Measurements from ENCODE around the gene ECE1. TPM values are rescaled to one million over a fixed set of nuclear protein-coding genes. Genes with fewer than 3 reads are reported as not detected.
"Not testable (repeated sequence)": the region's sequence is repeated elsewhere in the genome, so short reads cannot be mapped to it uniquely, and the experiment has no call there.

The ECE1 gene
- total and polyA plus RNA-seq, 9 of the 15 experiments (the other 6 are each of a cell fraction or from before 2014, with no cell fraction given), result 0.56 to 34.8 (median 11.0) TPM

DNA sequence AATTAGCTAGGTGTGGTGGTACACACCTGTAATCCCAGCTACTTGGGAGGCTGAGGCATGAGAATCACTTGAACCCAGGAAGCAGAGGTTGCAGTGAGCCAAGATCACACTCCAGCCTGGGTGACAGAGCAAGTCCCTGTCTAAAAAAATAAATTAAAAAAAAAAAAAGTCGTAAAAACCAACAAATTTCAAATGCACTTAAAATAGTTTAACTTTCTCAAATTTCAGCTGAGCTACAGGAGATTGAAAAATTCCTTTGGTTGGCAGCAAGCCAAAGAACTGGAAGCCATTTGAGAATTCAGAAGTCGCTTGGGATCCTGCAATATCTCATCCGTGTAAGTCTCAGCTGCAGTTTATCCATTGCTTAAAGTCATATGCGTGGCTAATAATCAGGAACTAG, 119.4 kb downstream of the ECE1 start:
- Histone ChIP-seq H3K36me3 (ENCODE audit: control insufficient read depth, insufficient read depth, low read length) (peaks cover 34% of the 10 kb centered on the region; the same call in 1 of the 3 replicates), H4K20me1 (replicated peaks; ENCODE audit: control insufficient read depth, insufficient read depth, low read length) (peaks cover 12% of the 10 kb centered on the region), H3K79me2 (ENCODE audit: control insufficient read depth, insufficient read depth, low read length) (peaks cover 50% of the 10 kb centered on the region), H3K4me1 (replicated peaks in 1 of 2; ENCODE audit: control insufficient read depth in 2 of 2, insufficient read depth in 2 of 2, low read length in 2 of 2) (peaks cover 2 to 15% of the 10 kb centered on the region in 2 experiments; a peak in 4 of 5 replicates)
- BruUV-seq (replicated peaks); H3K27ac ChIP-seq (ENCODE audit: extremely low read depth, low read depth, low read length); CTCF ChIA-PET (ENCODE audit: low intra/inter-chr PET ratio); H3K9ac ChIP-seq (ENCODE audit: insufficient read depth in 1 of 2, low read depth in 2 of 2, low read length in 2 of 2); H3K4me3 ChIP-seq; H3K9me1 ChIP-seq (ENCODE audit: control insufficient read depth, insufficient read depth, low read length); in situ Hi-C loops (cut with MboI); FAIRE-seq; H3K27me3 ChIP-seq (ENCODE audit: control insufficient read depth in 2 of 2, insufficient read depth in 2 of 2, low read length in 2 of 2); H3K4me2 ChIP-seq (ENCODE audit: insufficient read depth, low read length); DNase-seq (ENCODE audit: extremely low read depth in 1 of 4, low spot score in 3 of 4); H3K9me3 ChIP-seq (replicated peaks; ENCODE audit: control insufficient read depth, insufficient read depth, low read depth, low read length); intact Hi-C loops (cut with micrococcal nuclease); ATAC-seq; H2AFZ ChIP-seq (ENCODE audit: low read depth, low read length): not testable (repeated sequence)
- WGBS (ENCODE audit: insufficient coverage, low coverage, missing lambda C conversion rate), result 68% methylated on average over 3 of the region's 4 CpGs
- POLR2A ChIA-PET, result interaction anchor here (0.6 to 1.9 kb wide), 3 partner anchors 8 to 384 kb away, joined by 3 to 6 read pairs (median 3); no protein-coding TSS in a partner anchor
- TF ChIP-seq NFIX (CRISPR knock-in tag; IDR thresholded peaks at IDR 0.05; ENCODE audit: low read depth) (peak; percentile 76), NFIC (IDR thresholded peaks at IDR 0.05) (peak; percentile 92)

GRCh38 chr1:21168444-21168843, 121.8 kb downstream of the ECE1 start:
- intact Hi-C loops (cut with micrococcal nuclease), result no loop called here
- Histone ChIP-seq H3K9me3 (replicated peaks; ENCODE audit: control insufficient read depth, insufficient read depth, low read depth, low read length) (no peaks in the 10 kb centered on the region), H3K9ac (ENCODE audit: insufficient read depth in 1 of 2, low read depth in 2 of 2, low read length in 2 of 2) (no peak overlapping the region), H3K9me1 (ENCODE audit: control insufficient read depth, insufficient read depth, low read length) (no peaks in the 10 kb centered on the region), H3K79me2 (ENCODE audit: control insufficient read depth, insufficient read depth, low read length) (peaks cover 47% of the 10 kb centered on the region), H2AFZ (ENCODE audit: low read depth, low read length) (no peak overlapping the region), H4K20me1 (replicated peaks; ENCODE audit: control insufficient read depth, insufficient read depth, low read length) (peaks cover 3% of the 10 kb centered on the region; the same call in 1 of the 2 replicates), H3K4me1 (replicated peaks in 1 of 2; ENCODE audit: control insufficient read depth in 2 of 2, insufficient read depth in 2 of 2, low read length in 2 of 2) (peaks cover 4% of the 10 kb centered on the region in 2 experiments; a peak in 3 of 5 replicates), H3K27me3 (ENCODE audit: control insufficient read depth in 2 of 2, insufficient read depth in 2 of 2, low read length in 2 of 2) (no peaks in the 10 kb centered on the region), H3K4me3 (no peak overlapping the region), H3K36me3 (ENCODE audit: control insufficient read depth, insufficient read depth, low read length) (peaks cover 26% of the 10 kb centered on the region; the same call in 1 of the 3 replicates), H3K4me2 (ENCODE audit: insufficient read depth, low read length) (no peak overlapping the region), H3K27ac (ENCODE audit: extremely low read depth, low read depth, low read length) (no peak overlapping the region)
- peak; percentile 57 for TF ChIP-seq ZNF121 (CRISPR knock-in tag; conservative IDR thresholded peaks at IDR 0.05)
- no peak for TF ChIP-seq SIX5 (IDR thresholded peaks at IDR 0.05; ENCODE audit: borderline replicate concordance in 1 of 2, insufficient read depth in 1 of 2, low read depth in 1 of 2, low read length in 2 of 2)
- TF ChIP-seq RBM25 (IDR thresholded peaks at IDR 0.05; ENCODE audit: low read depth, low read length, severe bottlenecking), result peak; percentile 16
- TF ChIP-seq CHCHD3 (CRISPR knock-in tag; IDR thresholded peaks at IDR 0.05), result no peak
- no peak for TF ChIP-seq CREB1 (IDR thresholded peaks at IDR 0.05)
- no peak for TF ChIP-seq CREB1 (CRISPR knock-in tag; IDR thresholded peaks at IDR 0.05)
- in situ Hi-C loops (cut with MboI), result no loop called here
- FAIRE-seq (no peak), ATAC-seq (no peak), DNase-seq (ENCODE audit: extremely low read depth in 1 of 4, low spot score in 3 of 4) (no peak)
- WGBS (ENCODE audit: insufficient coverage, low coverage, missing lambda C conversion rate), result 97% methylated on average over 2 of the region's 2 CpGs
- ChIA-PET CTCF (ENCODE audit: low intra/inter-chr PET ratio) (no interaction called here), POLR2A (interaction anchor here (1.5 kb wide), 1 partner anchor 9 kb away, joined by 3 read pairs; no protein-coding TSS in a partner anchor)
- no TSS peak for BruUV-seq (replicated peaks)
